COR-L47 (cell line): Measurements from ENCODE around the gene GNAZ.

Source experiments
- DNase-seq: peaks from one replicate; lab custom pipeline; 2025; lab: John Stamatoyannopoulos, UW

GNAZ gene

GRCh38 chr22:23076896-23077572 lies 6.7 kb downstream of the GNAZ start:
- DNase-seq, result no peak

DNA sequence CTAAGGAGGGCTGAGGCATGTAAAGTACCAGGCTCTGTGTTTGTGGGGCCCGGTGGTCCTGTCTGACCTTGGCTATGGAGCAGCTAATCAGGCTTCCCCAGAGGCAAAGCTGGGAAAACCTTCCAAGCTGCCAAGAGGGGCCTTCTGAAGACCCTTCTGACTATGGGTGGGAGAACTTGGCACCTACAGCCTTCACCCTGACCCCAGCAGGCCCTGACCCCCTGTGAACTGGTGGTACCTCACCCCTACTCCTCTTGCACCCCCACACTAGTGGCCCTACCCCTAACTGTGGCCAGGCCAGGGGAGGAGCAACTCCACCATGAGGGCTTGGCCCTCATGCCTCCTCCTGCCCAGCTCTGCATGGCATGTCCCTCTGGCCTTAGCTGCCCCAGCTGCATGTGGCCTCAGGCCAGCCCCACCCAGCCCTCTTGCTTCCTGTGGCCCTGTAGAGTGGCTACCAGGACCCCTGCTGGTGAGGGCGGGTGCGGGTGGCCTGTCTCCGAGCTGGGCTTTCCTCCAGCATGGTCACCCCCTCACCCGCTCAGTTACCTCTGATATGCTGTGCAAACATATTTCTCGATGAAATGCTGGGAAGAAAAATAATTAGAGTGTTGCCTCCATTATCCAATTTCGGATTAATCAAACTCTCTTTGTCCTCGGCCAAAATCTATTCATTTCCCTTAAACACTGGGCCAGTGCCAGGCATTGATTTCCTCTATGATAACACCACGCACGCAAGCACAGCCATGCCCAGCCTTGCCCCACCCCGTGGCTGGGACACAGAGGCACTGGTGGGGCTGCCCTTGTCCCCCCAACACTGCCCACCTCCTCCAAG lies 7.5 kb downstream of the GNAZ start:
- peak; percentile 66 for DNase-seq

DNA sequence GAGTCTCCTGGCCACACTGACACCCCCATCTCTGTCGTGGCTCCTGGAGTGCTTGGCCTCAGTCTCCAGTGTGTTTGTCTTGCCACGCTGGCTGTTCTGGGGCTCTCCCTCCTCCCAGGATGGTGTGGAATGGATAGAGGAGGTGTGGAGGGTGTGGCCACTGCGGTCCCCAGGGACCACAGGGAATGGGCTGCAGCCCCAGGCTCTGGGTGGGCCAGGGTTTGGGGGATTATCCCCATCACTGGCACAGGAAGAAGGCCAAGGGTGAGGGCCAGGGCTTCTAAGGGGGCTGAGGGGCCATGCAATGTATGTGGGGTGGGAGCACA lies 8.1 kb downstream of the GNAZ start:
- no peak for DNase-seq

GRCh38 chr22:23079240-23079768 lies 9.0 kb downstream of the GNAZ start:
- no peak for DNase-seq

DNA sequence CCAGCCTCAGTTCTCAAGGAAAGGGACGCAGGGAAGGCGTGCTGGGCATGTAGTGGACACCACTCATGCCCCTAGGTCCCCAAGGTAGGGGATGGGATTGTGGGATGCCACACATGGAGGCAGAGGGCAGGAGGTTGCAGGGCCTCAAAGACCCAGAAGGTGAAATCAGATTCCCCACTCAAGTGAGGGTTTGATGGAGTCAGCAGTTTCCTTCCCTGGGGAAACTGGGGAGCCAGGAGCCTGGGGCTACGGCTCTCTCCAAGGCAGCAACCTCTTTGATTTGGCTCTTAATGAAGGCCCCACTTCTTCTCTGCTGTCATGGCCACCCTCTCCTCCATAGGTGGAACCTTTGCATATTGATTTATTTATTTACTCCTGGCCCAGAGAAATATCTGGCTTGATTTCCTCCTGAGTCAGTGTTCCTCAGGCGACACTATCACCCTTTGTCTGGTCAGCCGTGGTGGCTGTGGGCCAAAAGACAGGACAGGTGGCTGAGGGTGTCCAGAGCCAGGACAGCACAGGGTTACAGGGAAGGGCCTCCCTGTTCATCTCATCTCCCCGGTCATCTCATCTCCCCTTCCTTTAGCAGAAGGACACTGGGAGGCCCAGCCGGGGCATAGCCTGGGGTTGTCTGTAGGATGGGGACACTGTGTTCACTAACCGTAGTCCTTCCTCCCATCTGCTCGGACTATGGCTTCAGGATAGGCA lies 9.6 kb downstream of the GNAZ start:
- no peak for DNase-seq

- no peak for DNase-seq
These were observed 10.4 kb downstream of the GNAZ start for GRCh38 chr22:23080613-23081290.

- no peak for DNase-seq
These were observed 12.4 kb downstream of the GNAZ start for GRCh38 chr22:23082534-23083314.

DNA sequence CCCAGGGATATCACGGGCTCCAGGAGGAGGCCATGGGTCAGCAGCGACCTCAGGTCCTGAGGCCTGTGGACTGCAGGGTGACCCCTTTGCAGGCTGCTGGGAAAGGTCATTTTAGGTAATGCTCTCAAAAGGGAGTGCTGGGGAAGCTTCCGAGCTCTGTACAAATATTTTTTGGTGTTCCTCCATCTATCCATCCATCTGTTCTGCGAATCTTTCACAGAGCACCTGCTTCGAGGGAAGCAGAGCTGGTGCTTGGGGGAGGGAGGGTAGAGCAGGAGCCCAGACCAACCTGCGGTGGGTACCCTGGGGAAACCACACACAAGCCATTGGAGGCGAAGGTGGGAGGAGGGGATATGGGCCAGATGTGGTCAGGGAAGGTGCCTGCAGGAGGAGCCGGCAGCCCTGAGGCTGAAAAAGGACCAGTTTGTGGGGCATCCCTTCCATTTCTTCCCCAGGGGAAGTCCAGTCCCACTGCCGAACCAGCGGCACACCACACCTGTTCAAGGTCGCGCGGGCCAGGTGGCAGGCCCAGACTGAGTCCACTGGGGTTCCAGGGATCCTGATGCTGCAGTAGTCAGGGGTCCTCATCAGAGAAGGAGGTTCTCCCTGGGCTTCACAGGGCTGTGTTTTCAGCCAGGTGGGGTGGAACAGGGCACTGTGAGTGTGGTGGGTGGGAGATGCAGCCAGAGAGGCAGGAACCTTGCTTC lies 13.1 kb downstream of the GNAZ start:
- DNase-seq, result no peak

DNA sequence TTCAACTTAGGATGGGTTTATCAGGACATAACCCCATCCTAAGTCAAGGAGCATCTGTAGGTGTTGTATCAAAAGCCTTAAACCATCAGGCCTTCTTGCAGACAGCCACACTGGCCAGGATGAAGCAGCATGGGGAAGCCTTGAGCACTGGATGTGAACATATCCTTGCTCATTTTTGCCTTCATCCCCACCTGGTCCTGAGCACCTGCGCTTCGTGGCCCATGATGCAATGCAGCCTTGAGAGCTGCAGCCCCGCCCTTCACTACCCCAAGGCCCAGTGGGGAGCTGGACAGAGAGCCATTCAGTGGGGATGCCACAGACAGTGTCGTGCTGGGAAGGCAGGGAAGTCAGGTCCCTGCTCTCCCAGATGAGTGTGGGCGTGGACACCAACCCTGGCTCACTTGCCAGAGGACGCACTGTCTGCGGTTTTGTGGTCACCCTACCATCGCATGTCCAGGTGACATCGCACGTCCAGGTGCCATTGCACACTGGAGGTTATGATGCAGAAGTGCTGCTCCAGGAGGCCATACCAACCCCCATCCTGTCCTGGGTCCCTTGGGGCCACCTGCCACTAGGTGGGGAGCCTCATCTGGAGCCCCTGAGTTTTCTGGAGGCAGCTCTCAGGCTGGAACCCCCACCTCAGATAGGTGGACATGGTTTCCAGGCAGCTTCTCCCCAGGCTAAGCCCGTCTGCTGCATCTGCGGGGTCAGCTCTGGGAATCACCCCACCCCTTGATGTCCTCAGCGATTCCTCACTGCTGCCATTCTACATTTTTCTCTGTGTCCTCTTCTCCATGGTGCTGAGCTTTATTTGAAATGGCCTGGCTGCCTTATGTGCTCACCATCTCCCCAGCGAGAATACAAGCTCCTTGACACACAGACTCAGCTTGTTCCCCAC lies 14.4 kb downstream of the GNAZ start:
- DNase-seq, result no peak

DNA sequence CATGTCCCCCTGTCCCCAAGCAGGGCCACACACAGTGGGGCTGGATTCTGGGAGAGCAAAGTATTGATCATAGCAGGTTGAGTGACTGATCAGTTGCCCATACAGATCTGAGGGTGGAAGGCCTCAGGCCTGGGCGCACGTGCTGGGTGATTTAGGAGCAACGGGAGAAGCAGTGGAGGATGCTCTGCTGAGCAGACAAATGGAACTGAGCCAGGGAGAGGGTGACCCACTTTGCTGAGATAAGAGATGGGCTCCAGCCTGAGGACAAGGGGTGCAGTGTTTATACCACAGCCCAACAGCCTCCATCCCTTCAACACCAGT lies 15.0 kb downstream of the GNAZ start:
- DNase-seq, result no peak

DNA sequence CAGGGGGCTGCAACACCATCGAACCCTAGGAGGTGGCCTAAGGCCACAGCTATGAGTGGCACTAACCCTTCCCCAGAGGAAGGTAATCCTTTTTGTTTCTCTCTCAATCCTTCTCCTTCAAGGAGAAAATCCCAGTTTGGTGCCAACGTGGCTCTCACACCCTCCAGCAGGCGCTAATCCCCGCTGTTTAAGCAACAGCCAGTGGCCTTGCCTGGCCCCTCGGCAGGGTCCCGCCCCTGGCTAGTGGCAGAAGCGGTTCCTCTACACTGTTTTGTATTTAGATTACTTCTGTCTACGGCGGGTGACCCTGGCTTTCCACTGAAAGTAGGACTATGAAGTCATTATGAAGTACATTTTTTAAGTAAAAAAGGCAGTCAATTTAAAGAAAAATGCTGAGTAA lies 15.5 kb downstream of the GNAZ start:
- no peak for DNase-seq

DNA sequence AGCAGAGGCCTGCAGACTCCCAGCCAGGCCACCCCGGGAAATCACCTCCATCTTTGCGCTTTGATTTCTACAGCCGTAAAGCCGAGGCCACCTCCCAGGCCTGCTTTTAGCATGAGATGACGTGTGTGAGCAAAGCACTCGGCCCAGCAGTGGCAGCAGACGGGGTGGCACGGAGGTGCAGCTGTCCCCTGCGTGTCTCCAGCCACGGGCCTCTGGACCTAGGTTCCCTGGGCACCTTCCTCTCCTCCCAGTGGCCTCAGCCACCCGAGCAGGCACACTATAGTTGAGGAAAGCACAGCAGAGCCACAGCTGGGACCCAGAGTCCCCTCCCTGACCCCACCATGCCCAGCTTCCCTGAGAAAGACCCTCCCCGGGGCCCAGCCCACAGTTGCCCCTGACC lies 15.9 kb downstream of the GNAZ start:
- no peak for DNase-seq

DNA sequence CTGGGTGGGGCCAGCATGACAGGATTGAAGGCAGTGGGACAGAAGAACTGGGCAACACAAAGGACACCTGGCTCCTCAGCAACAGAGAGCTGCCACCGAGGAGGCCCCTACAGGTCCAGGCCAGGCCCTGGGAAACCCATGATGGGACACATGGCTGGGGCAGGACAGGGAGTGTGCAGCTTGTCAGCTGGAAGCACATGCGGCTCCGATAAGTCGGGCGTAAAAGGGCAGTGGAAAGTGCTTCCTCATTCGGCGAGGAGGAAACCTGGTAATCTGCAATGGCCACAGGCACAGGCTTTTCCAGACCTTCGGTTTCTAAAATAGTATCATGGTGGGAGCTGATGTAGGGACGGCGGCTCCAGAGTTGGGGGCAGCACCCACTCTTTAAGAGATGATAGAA lies 16.5 kb downstream of the GNAZ start:
- no peak for DNase-seq

DNA sequence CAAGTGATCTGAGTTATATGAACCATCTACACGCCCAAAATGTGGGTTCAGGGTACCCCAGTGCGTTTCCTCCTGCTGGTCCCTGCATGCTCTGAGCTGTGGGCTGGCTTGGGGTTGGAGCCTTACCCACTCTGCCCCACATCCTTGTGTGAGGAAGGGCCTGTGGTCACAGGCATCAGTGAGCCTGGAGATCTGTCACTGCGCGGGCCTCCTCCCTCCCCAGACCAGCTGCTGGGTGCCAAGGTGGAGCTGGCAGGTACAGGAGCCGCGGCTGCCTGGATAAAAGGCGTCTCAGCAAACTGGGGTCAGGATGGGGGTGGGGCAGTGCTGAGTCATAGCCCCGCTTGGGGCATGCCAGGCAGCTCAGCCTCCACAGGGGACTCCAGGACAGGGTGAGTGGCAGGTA lies 17.9 kb downstream of the GNAZ start:
- DNase-seq, result no peak

GRCh38 chr22:23089010-23089409 lies 18.7 kb downstream of the GNAZ start:
- DNase-seq, result no peak

DNA sequence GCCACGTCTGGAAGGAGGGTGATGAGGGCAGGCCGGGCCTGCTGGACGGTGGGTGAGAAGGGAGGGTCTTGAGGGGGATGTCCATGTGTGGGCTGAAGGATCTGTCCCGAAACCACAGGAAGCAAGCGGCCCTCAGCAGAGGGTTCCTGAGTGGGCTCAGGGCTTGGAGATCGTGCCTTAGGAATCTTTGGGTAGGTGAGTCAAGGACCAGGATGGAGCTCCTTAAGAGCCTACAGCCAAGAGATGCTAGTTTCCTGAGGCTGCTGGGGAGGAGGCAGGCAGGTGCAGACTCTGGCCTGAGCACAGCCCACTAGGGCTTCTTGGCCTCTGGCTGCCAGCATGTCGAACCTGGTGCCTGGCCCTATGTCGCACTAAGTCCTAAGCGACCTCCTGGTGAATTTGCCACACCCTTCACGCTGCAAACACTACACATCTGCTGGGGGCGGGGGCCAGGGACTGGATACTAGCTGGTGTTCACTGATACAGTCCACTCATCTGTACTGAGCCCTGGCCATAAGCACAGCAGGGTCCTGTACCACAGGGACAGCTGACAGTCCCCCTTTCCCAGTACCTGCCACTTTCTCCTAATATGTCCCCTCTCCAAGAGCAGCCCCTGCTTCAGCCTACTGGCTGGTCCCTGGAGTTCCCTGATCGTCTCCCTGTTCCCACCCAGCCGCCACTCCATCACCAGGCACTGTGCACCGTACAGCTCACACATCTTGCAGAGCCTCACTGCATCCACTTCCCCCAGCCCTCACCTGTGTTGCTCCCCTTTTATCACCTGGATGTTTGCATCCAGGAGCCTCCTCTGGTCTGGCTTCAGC lies 19.5 kb downstream of the GNAZ start:
- DNase-seq, result no peak

GRCh38 chr22:23090457-23090835 lies 20.1 kb downstream of the GNAZ start:
- peak; percentile 36 for DNase-seq

DNA sequence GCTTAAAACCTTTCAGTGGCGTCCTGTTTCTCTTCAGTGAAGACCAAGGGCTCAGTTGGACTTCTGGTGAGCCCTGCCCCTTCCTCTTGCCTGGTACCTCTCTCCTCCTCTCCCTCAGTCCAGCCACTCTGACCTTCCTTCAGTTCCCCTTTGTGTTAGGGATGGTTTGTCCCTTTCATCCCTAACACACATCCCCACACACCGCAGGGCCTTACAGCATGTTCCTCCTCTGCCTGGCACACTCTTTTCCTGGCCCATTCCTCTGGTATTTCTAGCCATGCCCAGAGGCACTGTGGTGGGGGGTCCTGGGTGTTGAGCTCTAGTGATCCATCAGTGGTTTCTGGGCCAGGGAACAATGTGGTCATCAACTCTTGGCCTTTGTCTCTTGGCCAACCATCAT lies 21.4 kb downstream of the GNAZ start:
- DNase-seq, result no peak
